GM21528 (cell line): ENCODE results near the gene CCDC91.

Experiments used
- ATAC-seq: cut with Tn5 transposase; IDR thresholded peaks from one replicate; pipeline ENCODE4 v1.9.1; 2021; ENCODE audit warnings: mild to moderate bottlenecking, moderate library complexity; ENCODE audit not compliant: unreplicated experiment, low FRiP score

The CCDC91 gene

DNA sequence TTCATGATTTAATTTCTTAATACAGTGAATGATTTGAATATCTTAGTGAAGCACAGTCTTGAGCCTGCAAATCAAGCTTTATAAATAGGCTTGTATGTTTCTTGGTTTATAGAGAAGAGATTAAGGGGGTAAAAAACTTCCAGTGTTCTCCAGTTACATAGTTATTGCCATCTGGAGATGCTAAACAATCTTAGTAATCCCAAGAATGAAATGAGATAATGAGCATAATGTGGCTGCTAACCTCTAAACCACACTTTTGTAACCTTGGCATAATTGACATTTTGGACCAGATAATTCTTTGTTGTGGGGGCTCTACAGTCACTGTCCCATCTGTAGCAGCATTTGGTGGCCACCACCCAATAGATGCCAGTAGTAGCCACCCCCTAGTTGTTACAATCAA, 316.8 kb downstream of the CCDC91 start:
- no peak for ATAC-seq

DNA sequence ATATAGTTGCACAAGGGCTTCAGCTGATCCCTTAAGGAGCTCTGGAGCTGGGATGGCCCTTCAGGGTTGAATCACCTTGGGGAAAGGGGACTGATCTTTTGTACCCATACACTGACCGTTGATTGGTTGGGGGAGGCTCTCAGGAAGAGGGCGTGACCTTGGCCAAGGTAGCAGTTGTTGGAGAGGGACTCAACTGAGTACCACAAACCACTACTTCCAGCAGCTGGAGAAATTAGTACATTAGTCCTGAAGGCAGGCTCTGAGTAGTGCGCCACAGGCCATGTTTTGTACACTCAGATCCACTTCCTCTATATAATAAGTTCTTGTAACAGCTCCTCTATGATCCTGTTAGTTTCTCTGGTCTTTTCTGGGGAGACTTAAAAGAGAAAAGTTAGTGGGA, 317.6 kb downstream of the CCDC91 start:
- no peak for ATAC-seq

DNA sequence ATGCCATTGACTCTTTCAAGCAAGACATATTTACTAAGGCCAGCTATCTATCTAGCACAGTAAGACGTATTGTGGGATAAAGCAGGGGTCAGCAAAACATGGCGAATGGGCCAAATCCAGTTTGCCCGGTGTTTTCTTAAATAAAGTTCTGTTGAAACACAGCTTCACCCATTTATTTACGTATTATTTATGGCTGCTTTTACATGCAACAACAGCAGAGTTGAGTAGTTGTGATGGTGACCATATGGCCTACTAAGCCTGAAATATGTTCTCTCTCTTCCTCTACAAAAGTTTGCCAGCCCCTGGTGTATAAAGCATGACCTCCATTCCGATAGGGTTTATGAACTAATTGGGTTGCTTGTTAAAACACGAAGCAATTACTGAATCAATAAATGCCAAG, 322.1 kb downstream of the CCDC91 start:
- no peak for ATAC-seq

DNA sequence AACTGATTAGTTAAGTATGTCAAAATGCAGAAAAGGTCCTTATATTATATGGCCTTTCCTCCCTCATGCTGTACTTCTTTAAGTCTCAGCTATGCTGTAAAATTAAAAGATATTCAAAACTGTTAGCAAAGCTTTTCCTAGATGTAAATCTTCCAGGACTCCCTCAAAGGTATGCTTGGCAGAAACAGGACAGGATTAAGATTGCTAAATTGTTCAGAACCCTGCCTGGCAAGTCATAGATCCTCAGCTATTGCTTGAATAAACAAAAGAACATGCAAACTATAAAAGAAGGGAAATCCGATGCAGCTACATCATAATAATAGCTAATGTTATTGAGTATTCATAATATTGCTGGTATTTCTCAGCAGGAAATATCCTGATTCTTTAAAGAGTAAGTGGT, 322.6 kb downstream of the CCDC91 start:
- ATAC-seq = no peak

DNA sequence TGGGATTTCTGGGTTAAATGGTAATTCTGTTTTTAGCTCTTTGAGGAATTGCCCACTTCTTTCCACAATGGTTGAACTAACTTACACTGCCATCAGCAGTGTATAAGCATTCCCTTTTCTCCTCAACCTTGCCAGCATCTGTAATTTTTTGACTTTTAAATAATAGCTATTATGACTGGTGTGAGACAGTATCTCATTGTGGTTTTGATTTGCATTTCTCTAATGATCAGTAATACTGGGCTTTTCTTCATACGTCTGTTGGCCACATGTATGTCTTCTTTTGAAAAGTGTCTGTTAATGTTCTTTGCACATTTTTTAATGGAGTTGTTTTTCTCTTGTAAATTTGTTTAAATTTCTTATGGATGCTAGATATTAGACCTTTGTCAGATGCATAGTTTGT, 323.7 kb downstream of the CCDC91 start:
- ATAC-seq = no peak

DNA sequence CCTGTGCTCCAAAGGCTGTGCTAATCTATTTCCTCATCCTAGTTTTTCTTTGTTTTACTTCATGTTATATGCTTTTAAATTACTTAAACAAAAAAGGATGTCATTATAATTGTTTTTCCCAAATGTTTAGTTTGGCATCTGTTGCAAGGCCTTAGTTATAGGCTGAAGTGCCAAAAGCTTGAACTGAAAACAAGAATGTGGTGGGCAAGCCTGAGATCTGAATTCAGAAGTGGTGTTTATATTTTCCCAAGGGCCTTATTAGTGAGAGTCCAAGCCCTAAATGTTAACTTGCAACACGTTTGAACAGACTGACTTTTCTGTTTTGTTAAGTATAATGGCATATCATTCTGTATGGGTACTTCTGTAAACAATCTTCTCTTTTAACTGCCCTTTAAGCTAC, 326.8 kb downstream of the CCDC91 start:
- ATAC-seq = no peak

GRCh38 chr12:28527631-28528249, 337.5 kb downstream of the CCDC91 start:
- no peak for ATAC-seq

DNA sequence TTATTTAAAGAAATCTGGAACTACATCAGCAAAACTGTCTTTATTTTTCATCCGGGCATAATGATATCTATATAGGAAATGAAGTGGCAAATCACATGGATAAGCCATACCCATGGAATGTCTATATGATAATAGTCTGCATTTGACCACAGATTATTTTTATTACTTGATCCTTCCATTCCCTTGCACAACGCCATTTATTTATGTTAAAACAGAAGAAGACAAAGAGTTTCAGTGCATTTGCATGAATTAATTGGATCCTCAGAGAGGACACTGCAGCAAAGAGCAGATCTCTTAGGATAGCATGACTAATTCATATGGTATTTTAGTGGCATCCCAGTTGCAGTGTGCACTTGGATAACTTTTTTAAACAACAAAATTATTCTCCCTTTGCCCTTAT, 345.0 kb downstream of the CCDC91 start:
- ATAC-seq = no peak

DNA sequence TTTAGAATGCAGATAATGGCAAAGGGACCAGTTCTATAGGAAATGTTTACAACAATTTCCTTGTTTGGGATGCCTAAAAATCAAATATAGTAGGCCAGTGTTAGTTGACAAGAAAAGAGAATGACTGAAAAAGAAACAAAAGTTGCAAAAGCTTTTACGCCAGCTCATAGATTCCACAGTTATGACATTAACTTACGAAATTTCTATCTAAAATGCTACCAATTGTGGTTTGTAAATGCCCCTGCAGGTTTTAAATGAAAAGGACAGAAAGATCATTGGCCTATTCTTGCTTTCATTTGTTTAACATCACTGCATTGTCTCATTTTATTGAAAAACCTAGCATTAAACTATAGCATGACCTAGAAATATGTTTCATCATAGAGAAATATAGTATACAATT, 345.8 kb downstream of the CCDC91 start:
- no peak for ATAC-seq

- no peak for ATAC-seq
Measured at GRCh38 chr12:28537474-28537873, 347.2 kb downstream of the CCDC91 start.

GRCh38 chr12:28539691-28540323, 349.6 kb downstream of the CCDC91 start:
- ATAC-seq = no peak

GRCh38 chr12:28540324-28540714, 350.1 kb downstream of the CCDC91 start:
- ATAC-seq = no peak

DNA sequence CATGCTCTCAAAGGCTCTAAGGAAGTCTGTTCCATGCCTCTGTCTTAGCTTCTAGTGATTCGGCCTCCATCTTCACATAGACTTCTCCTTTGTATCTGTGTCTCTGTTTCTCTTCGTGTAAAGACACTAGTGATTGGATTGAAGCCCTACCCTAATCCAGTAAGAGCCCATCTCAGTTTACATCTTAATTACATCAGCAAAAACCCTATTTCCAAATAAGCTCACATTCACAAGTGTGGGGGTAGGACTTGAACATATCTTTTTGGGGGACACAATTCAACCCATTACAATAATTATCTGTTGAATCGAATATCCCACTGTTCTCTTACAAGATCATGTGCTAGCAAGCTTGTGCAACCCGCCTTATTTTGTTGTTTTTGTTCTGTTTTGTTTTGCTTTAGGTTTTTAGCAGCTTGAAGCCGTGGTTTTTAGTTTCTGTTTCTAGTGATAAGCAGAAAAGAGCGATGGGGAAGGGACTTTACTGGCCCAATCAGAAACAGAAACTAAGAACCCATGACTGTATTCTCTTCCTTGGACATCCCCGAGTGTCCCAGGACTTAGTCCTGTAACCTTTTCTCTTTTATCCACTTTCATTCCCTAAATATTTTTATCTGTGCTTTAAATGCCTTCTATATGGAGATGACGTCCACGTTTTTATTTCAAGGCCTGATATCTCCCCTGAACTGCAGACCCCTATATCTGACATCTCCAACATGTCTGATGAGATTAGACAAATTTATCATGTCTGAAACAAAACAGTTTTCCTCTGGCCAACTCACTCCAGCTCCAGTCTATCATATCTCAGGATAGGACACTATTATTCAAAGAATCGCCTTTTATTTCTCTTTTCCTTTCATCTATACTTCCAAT, 353.0 kb downstream of the CCDC91 start:
- ATAC-seq = peak; percentile 55

- ATAC-seq = no peak
Measured at GRCh38 chr12:28550757-28551704, 360.8 kb downstream of the CCDC91 start.

DNA sequence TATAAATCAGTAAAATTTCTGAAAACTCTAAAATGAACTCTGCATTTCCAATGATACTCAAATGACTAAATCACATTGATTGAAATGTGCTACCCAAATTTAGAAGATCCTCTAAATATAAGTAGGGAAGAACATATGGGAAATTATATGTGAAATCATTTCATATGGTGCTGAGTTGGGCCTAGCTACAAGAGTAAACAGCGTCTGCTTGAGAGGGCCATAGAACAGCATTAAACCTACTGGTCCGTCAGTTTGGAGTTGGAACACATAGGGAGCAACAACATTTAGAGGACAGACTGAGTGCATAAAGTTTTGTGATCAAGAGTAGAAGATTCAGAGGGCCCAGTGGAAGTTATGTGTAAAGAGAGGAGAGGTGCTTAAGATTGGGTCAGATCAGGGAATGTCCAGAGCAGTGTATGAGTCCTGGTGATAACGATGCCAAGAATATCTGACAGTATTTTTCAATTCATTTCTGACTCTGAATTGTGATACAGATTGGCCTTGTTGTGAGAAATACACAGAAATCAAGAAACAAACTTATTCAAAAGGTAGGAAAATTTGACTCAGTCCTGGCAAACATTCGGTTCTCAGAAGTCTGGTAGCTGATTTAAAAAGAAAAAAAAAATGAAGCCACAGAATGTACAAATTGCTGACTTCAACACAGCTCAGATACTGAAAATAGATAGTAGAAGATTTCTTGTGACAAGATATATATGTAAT, 362.2 kb downstream of the CCDC91 start:
- ATAC-seq = no peak

- ATAC-seq = no peak
Measured at GRCh38 chr12:28555748-28556147, 365.5 kb downstream of the CCDC91 start.

DNA sequence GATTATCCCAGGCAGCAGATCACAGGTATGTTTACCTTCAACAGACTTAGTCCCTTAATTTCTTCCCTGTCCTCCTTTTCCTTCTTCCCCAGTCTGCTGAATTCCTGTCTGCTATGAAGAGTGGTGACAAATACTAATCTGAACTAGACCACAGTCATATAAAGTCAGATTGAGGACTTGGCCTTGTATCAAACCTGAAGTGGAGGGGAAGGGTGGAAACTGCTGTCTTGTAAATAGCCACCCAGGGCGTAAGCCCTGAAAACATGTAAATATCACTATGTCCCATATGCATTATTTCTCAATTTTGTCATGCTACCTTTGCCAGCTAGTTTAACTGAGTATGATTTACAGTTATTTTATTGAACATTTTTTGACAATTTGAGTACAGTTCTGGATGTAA, 368.0 kb downstream of the CCDC91 start:
- ATAC-seq = no peak

- no peak for ATAC-seq
Measured at GRCh38 chr12:28563286-28563685, 373.0 kb downstream of the CCDC91 start.

DNA sequence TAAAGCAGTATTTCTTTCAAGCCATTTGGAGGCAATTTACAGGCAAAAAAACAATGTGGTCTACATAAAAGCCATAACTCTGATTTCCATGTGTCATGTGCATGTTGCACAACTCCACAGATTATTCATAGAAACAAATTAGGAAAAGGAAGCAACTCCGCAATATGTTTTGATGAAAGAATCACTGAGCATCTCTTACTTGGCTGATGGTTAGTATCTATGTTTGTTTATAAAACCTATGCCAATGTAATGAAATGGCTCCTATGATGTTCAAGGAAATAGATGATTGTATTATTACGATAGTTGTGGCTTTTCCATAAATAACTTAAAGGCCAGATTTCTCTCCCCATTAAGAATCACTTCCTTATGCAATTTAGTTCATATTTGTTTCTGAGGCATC, 373.7 kb downstream of the CCDC91 start:
- no peak for ATAC-seq

- ATAC-seq = no peak
Measured at GRCh38 chr12:28568118-28568517, 377.9 kb downstream of the CCDC91 start.
